BJ (cell line): ENCODE data around the gene NPFFR1. TPM values are rescaled to one million over a fixed set of nuclear protein-coding genes. Genes with fewer than 3 reads are reported as not detected.

Experiments used
- CTCF ChIA-PET: fragments of 350-600 bp; formaldehyde crosslinking; extraction: SDS; loops from one replicate; lab custom pipeline; 2021; ENCODE audit warnings: antibody characterized with exemption, inconsistent platforms; lab: Yijun Ruan, JAX
- POLR2A ChIA-PET: fragments of 300-600 bp; sonication (Branson Sonifier 250); formaldehyde crosslinking; extraction: SDS; loops from one replicate; lab custom pipeline; 2021; ENCODE audit warnings: antibody characterized with exemption; lab: Charles Lee
- DNase-seq: peaks from one replicate; pipeline ENCODE4 v3.0.0-alpha.2; 2011; ENCODE audit warnings: low read depth
- H3K27me3 ChIP-seq: 2 replicates; pipeline ENCODE4 v1.6.0; 2011; ENCODE audit warnings: low read length; ENCODE audit not compliant: control insufficient read depth, insufficient read depth
- H3K36me3 ChIP-seq: 2 replicates; pipeline ENCODE4 v1.5.1; 2011; ENCODE audit warnings: low read length; ENCODE audit not compliant: control insufficient read depth, insufficient read depth
- H3K4me3 ChIP-seq: 2 replicates; pipeline ENCODE4 v1.5.1; 2011; ENCODE audit warnings: low read depth, mild to moderate bottlenecking, control low read depth, low read length
- polyA plus RNA-seq: library from polyadenylated mRNA; depleted of rRNA; stranded (reverse); fragments of >200 nt; gene quantifications from 2 replicates; pipeline ENCODE4 v1.2.3, GENCODE V29; 2011
- TF ChIP-seq, protein P1 (sequence below): IDR thresholded peaks from 2 replicates; pipeline ENCODE4 v1.5.1; 2011; ENCODE audit warnings: low read depth, mild to moderate bottlenecking, control low read depth, inconsistent platforms, low read length, moderate library complexity; ENCODE audit not compliant: insufficient read depth

Gene NPFFR1
- polyA plus RNA-seq, 1 experiment, result not detected

- TF ChIP-seq, protein P1, sequence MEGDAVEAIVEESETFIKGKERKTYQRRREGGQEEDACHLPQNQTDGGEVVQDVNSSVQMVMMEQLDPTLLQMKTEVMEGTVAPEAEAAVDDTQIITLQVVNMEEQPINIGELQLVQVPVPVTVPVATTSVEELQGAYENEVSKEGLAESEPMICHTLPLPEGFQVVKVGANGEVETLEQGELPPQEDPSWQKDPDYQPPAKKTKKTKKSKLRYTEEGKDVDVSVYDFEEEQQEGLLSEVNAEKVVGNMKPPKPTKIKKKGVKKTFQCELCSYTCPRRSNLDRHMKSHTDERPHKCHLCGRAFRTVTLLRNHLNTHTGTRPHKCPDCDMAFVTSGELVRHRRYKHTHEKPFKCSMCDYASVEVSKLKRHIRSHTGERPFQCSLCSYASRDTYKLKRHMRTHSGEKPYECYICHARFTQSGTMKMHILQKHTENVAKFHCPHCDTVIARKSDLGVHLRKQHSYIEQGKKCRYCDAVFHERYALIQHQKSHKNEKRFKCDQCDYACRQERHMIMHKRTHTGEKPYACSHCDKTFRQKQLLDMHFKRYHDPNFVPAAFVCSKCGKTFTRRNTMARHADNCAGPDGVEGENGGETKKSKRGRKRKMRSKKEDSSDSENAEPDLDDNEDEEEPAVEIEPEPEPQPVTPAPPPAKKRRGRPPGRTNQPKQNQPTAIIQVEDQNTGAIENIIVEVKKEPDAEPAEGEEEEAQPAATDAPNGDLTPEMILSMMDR, result no peak
- ChIA-PET POLR2A (interaction anchor here (0.6 kb wide), 1 partner anchor 23 kb away, joined by 3 read pairs; no protein-coding TSS in a partner anchor), CTCF (interaction anchor here (1.6 to 1.8 kb wide), 2 partner anchors 20 to 72 kb away, joined by 5 to 9 read pairs; no protein-coding TSS in a partner anchor)
- Histone ChIP-seq H3K27me3 (no peaks in the 10 kb centered on the region; the same call in 1 of the 2 replicates), H3K4me3 (no peak overlapping the region), H3K36me3 (no peaks in the 10 kb centered on the region)
- DNase-seq, result no peak
Observed at GRCh38 chr10:70292004-70292403, 8.2 kb upstream of the NPFFR1 start.

GRCh38 chr10:70289739-70290138, 5.9 kb upstream of the NPFFR1 start:
- Histone ChIP-seq H3K4me3 (no peak overlapping the region), H3K36me3 (no peaks in the 10 kb centered on the region), H3K27me3 (peaks cover 4% of the 10 kb centered on the region)
- POLR2A ChIA-PET, result no interaction called here
- no peak for DNase-seq
- CTCF ChIA-PET, result interaction anchor here (0.8 kb wide), 1 partner anchor 17 kb away, joined by 3 read pairs; no protein-coding TSS in a partner anchor
- TF ChIP-seq, protein P1, result no peak

- Histone ChIP-seq H3K4me3 (no peak overlapping the region), H3K36me3 (no peaks in the 10 kb centered on the region), H3K27me3 (peaks cover 23% of the 10 kb centered on the region)
- no peak for DNase-seq
- TF ChIP-seq, protein P1, result no peak
- ChIA-PET CTCF (interaction anchor here (1.2 kb wide), 1 partner anchor 14 kb away, joined by 3 read pairs; no protein-coding TSS in a partner anchor), POLR2A (no interaction called here)
Observed at GRCh38 chr10:70286616-70287015, 2.8 kb upstream of the NPFFR1 start.

GRCh38 chr10:70285476-70285831, 1.6 kb upstream of the NPFFR1 start:
- Histone ChIP-seq H3K36me3 (no peaks in the 10 kb centered on the region), H3K4me3 (no peak overlapping the region), H3K27me3 (peaks cover 30% of the 10 kb centered on the region)
- no peak for DNase-seq
- POLR2A ChIA-PET, result no interaction called here
- TF ChIP-seq, protein P1, result no peak
- CTCF ChIA-PET, result interaction anchor here (1.6 kb wide), 1 partner anchor 13 kb away, joined by 5 read pairs; no protein-coding TSS in a partner anchor

- no peaks in the 10 kb centered on the region for H3K36me3 ChIP-seq
- ChIA-PET POLR2A (no interaction called here), CTCF (interaction anchor here (0.8 to 1.6 kb wide), 3 partner anchors 12 to 45 kb away, joined by 3 to 6 read pairs (median 5); no protein-coding TSS in a partner anchor)
- TF ChIP-seq, protein P1, result no peak
- peaks cover 31% of the 10 kb centered on the region for H3K27me3 ChIP-seq
- no peak overlapping the region for H3K4me3 ChIP-seq
- no peak for DNase-seq
Observed at GRCh38 chr10:70284542-70285475, 1.0 kb upstream of the NPFFR1 start.
